Raji (cell line): ENCODE data around the gene RPL19.

Experiments used
- POLR2A ChIP-seq: IDR thresholded peaks from 2 replicates; pipeline ENCODE4 v1.6.1; 2011; ENCODE audit warnings: low read depth, low read length, control low read depth; ENCODE audit not compliant: insufficient read depth

RPL19 gene

DNA sequence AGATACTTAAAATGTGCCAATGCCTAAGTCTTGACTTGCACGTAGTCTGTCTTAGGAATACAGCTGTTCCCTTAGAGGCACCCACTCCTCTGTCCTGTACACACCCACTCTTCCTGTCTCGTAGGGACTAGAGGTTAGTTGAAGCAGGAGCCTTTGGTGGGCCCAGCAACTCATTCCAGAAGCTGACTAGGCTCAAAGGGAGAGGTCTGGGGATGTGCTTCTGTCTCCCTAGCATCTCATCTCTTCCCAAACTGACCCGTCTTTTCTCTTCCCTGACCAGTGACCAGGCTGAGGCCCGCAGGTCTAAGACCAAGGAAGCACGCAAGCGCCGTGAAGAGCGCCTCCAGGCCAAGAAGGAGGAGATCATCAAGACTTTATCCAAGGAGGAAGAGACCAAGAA is 4.2 kb downstream of the RPL19 start:
- no peak for TF ChIP-seq POLR2A

DNA sequence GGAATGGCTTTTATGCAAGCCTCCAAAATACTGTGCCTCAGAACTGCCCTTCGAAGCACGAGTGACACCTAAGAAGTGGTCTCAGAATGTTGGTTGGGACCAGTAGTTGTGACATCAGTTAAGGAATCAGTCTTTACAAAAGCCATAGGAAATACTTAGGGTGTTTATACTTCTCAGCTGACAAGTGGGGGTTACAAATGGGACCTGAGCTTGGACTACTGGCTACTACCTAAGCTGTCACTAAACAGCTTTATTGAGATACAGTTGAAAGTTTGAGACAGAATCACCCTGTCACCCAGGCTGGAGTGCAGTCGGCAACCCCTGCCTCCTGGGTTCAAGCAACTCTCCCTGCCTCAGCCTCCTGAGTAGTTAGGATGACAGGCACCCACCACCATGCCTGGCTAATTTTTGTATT is 5.0 kb downstream of the RPL19 start:
- TF ChIP-seq POLR2A = peak; percentile 41; the same call in 1 of the 2 replicates

DNA sequence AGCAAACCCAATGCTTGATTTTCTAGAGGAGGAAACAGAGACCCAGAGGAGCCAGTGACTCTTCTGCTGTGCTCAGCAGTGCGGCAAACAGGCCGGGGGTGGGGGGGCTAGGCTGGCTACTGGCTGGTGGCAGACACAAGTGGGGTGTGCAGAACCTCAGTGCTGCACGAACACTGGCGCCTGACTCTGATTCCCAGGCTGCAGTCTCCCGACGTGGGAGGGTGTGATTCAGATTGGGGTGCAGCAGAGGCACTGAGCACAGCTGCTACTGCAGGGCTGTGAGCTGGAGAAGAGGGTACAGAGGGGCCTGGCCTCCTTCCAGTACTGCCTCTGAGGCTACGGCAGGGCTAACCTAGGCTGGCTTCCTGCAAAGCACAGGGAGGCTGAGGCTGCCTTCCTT is 8.1 kb downstream of the RPL19 start:
- no peak for TF ChIP-seq POLR2A

DNA sequence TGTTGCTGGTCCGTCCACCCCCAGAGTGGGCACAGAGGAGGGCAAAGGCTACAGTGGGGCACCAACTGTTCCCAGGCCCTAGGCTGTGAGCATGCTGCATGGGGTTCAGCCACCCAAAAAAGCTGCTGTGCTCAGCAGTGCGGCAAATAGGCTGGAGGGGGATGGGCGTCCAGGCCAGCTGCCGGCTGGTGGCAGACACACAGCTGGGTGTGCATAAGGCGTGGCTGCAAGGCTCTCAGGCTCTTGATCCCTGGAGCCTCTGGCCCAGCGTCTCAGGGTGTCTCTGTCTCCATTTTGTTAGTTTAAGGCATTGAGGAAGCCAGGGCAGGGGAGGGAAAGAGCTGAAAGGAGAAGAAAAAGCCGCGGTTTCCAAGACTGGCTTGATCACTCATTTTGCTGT is 8.8 kb downstream of the RPL19 start:
- TF ChIP-seq POLR2A = peak; percentile 43

DNA sequence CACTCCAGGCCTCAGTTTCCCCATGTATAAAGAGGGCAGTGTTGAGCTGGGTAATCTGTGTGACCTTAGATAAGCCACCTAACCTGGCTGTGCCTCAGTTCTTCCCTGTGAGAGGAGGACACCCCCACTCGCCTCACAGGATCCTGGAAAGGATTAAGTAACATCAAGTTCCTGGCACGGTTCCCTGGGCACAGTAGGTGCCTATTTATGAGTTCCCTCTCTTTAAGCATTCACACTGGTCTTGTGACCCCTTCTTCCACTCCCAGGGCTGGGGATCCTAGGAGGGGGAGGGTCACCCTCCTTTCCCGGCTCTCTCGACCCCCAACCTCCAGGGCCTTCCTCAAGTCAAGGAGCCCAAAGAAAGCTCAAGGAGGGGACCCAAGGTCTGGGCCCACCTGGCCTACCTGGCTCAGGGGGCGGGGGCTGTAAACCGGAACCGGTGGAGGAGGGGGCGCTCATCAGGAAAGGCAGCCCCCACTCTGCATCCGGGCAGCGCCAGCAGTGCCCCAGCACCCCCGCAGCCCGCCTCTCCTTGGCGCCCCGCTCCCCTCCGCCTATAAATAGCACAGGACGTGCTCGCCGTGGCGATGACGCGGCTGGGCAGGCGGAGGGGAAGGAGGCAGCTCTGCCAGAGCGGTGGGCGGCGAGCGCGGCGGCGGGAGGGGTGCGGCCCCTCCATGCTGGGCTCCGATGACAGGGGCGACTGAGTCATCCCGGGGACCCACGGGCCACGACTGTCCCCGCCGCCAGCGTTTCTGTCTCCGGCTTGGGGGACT is 9.4 kb downstream of the RPL19 start:
- TF ChIP-seq POLR2A = no peak

DNA sequence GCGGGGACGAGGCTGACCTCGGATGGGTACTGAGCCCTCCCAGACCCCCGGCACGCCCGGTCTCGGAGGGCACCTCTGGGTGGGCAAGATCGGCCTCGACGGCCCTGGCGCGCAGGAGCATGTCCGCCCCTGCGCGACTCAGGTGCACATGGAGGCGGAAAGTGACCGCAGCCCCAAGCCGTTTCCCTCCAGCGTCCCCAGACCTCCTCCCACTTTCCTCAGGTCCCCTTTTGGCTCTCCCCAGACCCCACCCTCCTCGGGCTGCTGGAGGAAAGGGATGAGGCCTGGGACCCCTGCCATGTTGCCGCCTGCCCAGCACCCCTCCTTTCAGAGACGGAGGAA is 10.0 kb downstream of the RPL19 start:
- no peak for TF ChIP-seq POLR2A

DNA sequence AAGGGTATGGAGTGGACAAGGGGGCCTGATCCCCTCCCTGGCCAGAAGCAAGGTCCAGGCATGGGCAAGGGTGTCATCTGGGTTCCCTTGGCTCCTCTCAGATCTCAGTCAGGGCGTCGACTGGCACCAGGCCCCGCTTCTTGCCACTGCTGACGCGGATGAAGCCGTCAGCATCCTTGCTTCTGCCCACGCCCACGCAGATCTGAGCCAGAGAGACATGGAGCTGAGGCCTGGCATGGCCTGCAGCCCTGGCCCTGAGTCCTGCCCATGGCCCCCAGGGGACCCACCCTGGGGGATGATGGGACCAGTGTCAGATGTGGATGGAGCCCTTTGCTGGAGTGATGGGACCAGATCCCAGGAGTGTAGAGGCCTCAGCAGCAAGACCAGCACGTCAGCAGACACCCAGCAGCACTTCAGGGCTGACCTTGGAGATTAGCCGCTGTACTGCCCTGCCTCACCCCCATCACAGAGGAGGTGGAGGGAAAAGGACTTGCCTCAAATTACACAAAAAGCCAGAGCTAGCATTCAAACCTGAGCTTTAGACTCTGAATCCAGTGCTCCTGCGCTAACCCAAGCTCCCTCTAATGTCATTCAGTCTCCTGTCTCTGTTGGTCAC is 12.2 kb downstream of the RPL19 start:
- TF ChIP-seq POLR2A = no peak

DNA sequence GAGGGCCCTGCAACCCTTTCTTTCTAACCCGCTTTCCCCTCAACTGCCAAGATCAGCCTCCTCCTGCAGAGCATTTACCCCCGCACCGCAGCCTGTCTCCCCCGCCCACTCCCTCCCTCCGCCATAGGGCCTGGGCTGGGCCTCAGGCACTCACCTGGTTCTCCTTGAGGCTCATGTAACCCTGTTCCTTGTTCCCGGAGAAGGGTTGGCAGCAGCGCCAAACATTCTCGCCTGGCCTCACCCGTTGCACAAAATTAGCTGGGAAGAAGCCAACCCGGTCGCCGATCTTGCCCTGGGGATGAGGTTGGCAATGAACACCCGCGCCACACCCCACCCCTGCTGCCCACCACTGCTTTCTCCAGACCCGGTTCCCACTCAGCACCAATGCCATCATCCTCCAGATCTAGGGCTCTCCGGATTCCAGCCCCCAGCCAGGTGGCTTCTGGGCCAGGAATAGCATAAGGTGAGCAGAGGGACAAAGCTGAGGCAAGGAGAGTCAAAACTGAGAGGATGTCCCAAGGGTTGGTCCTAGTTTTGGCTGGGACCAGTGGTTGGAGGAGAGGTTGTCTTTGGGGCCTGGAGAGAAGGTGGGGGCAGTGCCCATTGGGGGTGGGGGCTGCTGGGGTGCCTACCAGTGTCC is 12.9 kb downstream of the RPL19 start:
- TF ChIP-seq POLR2A = no peak

DNA sequence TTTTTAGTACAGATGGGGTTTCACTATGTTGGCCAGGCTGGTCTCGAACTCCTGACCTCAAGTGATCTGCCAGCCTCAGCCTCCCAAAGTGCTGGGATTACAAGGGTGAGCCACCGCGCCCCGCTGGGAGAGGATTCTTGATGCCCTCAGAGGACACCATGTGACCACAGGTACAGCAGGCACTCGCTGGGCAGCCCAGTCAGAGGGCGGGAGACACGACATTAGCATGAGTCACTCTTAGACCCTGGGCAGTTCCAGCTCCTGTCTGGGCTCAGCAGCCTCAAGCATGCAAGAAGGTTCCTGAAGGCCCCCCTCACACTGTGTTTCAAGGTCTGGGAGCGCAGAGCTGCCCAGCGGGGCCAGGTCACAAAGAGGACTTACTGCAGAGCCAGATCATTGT is 13.8 kb downstream of the RPL19 start:
- no peak for TF ChIP-seq POLR2A

DNA sequence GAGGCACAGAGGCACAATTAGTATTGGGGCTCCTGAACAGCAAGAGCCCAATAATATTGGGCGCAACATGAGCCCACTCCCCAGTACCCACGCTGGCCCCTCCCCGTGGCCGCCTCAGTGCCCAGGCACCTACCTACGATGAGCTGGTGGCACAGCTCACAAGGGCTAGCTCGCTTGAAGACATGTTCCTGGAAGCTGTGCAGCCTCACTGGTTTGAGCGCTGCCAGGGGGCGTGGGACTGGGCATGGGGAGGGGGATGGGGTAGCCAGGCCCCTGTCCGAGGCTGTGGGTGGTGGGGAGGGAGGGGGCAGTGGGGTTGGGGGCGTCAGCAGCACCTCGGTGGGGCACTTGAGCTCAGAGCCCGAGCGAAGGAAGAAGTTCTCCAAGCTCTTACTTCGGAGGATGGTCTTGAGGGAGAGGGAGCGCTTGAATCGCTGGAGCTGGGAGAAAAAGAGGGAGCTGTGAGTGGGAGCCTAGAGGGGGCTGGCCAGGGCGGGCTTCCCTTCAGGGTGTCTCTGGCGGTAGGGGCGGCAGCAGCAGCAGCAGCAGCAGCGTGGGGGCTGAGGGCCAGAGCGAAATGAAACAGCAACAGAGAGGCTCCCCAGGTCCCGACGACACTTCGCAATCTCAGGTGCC is 17.8 kb downstream of the RPL19 start:
- no peak for TF ChIP-seq POLR2A

DNA sequence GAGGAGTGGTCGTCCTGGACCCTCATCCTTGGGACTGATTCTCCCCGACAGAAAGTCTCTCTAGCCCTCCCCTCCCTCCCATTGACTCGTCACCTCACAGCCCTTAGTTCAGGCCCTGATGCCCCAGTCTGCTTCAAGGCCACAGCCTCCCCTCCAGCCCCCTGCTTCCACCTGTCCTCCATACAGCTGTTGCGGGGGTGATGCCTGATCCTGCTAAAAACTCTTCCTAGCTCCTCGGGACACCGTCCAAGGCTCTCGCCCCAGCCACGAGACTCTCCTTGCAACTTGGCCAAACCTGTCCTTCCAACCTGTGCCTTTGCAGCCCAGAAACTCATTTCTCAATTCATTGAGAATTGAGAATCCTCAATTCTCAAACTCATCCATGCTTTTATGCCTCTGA is 18.8 kb downstream of the RPL19 start:
- no peak for TF ChIP-seq POLR2A

DNA sequence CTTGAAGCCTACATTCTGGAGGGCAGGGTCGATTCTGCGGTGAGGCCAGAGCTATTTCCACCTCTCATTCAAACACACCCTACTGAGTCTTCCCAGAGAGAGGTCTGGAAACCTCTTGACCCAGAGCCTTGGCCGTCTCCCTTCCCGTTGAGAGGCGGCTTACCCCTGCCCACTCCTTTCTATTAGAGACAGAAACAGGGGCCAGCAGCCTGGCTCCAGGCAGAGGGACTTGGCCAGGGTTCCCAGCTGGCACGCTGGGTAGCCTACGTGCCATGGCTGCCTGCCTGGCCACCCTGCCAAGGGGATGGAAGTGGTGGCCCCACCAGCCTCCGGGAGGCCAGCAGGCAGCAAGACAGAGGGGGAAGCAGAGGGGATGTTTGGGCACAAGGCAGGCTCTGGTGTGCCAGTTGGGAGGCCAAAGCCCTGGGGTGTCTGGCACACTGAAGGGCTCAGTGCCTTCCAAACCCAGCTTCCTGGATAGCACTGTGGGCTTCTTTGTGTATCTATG is 19.6 kb downstream of the RPL19 start:
- TF ChIP-seq POLR2A = no peak

DNA sequence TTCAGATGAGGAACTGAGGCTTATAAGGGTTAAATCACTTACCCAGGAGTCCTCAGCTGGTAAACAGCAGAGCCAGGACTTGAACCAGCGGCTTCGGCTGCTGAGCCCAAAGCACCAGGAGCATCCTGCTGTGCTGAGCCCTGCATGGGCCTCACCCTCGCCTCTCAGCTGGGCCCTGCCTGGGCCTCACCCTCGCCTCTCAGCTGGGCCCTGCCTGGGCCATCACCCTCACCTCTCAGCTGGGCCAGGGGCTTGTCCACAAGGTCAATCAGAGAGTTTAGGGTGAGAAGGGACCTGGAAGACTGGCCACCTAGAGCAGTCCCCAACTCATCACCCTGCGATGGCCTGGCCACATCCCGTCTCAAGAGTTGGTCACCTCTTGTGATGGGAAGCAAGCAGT is 21.5 kb downstream of the RPL19 start:
- no peak for TF ChIP-seq POLR2A

DNA sequence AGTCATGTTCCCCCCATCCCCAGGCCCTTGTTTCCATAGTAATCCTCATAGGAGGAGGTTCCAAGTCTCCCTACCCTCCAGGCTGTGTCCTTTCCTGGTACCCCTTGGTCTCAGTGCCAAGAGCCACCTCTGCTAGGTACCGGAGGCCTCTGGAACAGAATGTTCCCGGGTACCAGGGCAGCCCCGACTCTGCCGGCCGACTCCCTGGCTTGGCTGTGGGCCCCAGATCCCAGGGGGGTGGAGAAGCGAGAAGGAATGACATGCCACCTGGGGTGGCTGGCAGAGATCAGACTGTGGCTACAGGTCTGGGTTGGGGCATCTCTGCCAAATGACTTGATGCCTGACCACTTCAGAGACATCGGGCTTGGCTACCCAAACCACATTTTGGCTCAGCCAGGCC is 22.1 kb downstream of the RPL19 start:
- no peak for TF ChIP-seq POLR2A

DNA sequence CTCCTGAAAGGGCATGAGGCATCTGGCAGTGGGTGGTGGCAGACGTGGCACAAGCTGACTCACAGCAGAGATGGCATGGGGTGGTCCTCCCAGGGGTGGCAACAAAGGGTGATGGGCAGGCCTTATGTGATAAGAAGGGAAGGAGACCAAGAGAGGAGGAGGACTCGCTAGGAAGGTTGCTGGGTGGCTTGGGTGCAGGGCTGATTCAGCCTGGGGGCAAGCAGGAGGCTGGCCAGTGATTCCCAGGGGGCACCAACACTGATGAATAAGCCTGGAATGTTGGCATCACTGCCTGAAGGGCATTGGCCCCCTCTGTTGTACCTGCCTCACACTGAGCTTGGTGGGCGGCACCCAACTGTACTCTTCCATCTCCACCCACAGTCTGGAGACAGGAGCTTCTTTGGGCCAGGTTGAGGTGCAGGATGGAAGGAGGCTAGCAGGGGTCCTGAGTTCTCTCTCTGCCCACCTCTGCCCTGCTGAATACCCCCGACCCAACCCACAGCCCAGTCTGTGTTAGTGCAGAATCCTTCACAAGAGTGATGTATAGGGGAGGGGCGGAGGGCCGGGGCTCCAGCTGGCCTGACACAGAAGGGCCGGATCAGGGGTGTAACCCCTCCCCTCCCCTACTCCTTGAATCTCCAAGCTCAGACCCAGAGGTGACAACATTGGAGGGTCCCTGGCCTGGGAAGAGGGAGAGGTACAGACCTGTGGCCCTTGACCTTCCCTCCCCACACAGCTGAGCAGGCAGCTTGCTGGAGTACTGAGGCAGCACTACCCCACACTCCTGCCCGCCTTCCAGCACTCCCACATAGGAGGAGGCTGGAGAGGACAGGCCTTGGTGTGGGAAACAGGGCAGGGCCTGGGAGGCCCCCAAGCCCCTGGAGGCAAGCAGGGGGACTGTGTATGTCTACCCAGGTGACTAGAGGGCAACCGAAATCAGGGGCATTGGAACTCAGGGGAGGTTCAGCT is 23.1 kb downstream of the RPL19 start:
- no peak for TF ChIP-seq POLR2A
